Psoas muscle (tissue), 8 donors: ENCODE data around the gene RAB40B. TPM values are rescaled to one million over a fixed set of nuclear protein-coding genes. Genes with fewer than 3 reads are reported as not detected.

Experiments used
- ATAC-seq, 4 donors: fragments of 200-7000 bp; cut with Tn5 transposase; one replicate each; pipeline ENCODE4 v1.9.1; 2020; ENCODE audit warnings: moderate library complexity in 3 of 4, mild to moderate bottlenecking in 2 of 4
- DNase-seq, 2 donors: peaks; one replicate each; pipeline ENCODE4 v3.0.0-alpha.2; 2020
- H3K27ac ChIP-seq: fragments of 200-600 bp; one replicate; pipeline ENCODE4 v1.8.0; 2022
- H3K27me3 ChIP-seq, 3 donors: fragments of 200-600 bp in 1 of 3; one replicate each; pipeline versions ENCODE4 v1.6.1 to v1.8.0; 2013 to 2022; ENCODE audit warnings: low read length in 2 of 3, mild to moderate bottlenecking in 2 of 3, moderate library complexity in 1 of 3; ENCODE audit not compliant: insufficient read depth in 3 of 3
- H3K36me3 ChIP-seq, 2 donors: fragments of 200-600 bp in 1 of 2; one replicate each; pipeline versions ENCODE4 v1.6.1 to v1.8.0; 2013 to 2022; ENCODE audit warnings: low read depth in 1 of 2, mild to moderate bottlenecking in 1 of 2, moderate library complexity in 1 of 2; ENCODE audit not compliant: insufficient read depth in 1 of 2
- H3K4me1 ChIP-seq: fragments of 200-600 bp; one replicate; pipeline ENCODE4 v1.8.0; 2022
- H3K4me3 ChIP-seq: fragments of 200-600 bp; one replicate; pipeline ENCODE4 v1.8.0; 2022; ENCODE audit warnings: mild to moderate bottlenecking
- H3K9me3 ChIP-seq: fragments of 200-600 bp; one replicate; pipeline ENCODE4 v1.8.0; 2022
- WGBS, 3 donors: extraction: QIAGEN DNeasy Blood & Tissue Kit; methylation state at CpG; one replicate each; pipeline versions ENCODE4 v1.1.6 to v1.1.7; 2013; 5-methylcytosine and 5-hydroxymethylcytosine counted together
- intact Hi-C, 2 donors: fragments of 100-400 bp; cut with DNase I; formaldehyde crosslinking; loops; one replicate each; pipeline versions ENCODE4 v1.11.0 to v1.14.2; 2022
- polyA plus RNA-seq, 3 donors: library from polyadenylated mRNA; stranded (reverse); fragments of 200-250 nt; gene quantifications; one replicate each; pipeline ENCODE4 v1.2.3, GENCODE V29; 2013
- total RNA-seq, 4 donors: library from RNA; stranded (reverse); fragmentation: NEBNext Ultra II Directional in 2 of 4; extraction: Animal tissue kit (Norgen Biotek cat#: 25700) in 2 of 4; gene quantifications; one replicate each; pipeline versions ENCODE4 v1.2.1 to v1.2.4, GENCODE V29; 2021 to 2023
- TF ChIP-seq, protein P1 (sequence below): fragments of 200-600 bp; IDR thresholded peaks from one replicate; pipeline ENCODE4 v1.8.0; 2022; ENCODE audit warnings: antibody characterized with exemption
- donor health status: healthy with polysubstance abuse.
- donor health status: DM: no; HTN: no; CAD: no; lungs with moderate emphysema.
- donor health status: Bipolar disorder and iron deficiency.
- donor health status: healthy.
- donor health status: DM: yes; HTN: yes; CAD: no.
- donor health status: DM: no; HTN: no; CAD: no.
- donor health status: DM: no; HTN: no; CAD: no.
- donor health status: DM: yes; HTN: yes; CAD: no.

RAB40B gene
- total and polyA plus RNA-seq, 7 donors: 3.9 to 42.9 (median 19.4) TPM

DNA sequence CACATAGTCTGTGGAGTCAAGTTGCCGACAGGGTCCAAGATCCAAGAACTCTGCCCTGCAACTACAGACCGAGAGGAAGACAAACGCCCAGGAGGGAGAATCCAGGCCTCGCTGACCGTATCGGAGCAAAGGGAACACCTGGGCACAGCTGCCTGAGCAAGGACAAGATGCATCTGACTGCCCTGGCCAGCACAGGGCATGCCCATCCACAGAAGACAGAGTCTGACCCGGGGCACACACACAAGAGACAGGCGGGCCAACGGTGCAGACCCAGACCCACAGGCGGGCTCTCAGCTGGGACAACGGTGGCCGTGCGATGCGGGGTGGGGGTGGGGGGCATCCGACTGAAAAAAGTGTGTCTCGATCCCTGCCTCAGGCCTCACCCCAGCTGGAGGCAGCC lies 6.2 kb downstream of the RAB40B start:
- Histone ChIP-seq H3K27me3 (no peaks in the 10 kb centered on the region), H3K9me3 (peaks cover 12% of the 10 kb centered on the region), H3K4me3 (no peak overlapping the region), H3K4me1 (peaks cover 11% of the 10 kb centered on the region), H3K27ac (no peak overlapping the region), H3K36me3 (no peaks in the 10 kb centered on the region)
- DNase-seq (peak; percentile 0 to 31), ATAC-seq (no peak)
- TF ChIP-seq, protein P1, sequence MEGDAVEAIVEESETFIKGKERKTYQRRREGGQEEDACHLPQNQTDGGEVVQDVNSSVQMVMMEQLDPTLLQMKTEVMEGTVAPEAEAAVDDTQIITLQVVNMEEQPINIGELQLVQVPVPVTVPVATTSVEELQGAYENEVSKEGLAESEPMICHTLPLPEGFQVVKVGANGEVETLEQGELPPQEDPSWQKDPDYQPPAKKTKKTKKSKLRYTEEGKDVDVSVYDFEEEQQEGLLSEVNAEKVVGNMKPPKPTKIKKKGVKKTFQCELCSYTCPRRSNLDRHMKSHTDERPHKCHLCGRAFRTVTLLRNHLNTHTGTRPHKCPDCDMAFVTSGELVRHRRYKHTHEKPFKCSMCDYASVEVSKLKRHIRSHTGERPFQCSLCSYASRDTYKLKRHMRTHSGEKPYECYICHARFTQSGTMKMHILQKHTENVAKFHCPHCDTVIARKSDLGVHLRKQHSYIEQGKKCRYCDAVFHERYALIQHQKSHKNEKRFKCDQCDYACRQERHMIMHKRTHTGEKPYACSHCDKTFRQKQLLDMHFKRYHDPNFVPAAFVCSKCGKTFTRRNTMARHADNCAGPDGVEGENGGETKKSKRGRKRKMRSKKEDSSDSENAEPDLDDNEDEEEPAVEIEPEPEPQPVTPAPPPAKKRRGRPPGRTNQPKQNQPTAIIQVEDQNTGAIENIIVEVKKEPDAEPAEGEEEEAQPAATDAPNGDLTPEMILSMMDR: no peak
- intact Hi-C loops: no loop called here
- WGBS, 3 donors: 83 to 91% (median 90%) methylated on average over 14 to 16 of the region's 16 CpGs

DNA sequence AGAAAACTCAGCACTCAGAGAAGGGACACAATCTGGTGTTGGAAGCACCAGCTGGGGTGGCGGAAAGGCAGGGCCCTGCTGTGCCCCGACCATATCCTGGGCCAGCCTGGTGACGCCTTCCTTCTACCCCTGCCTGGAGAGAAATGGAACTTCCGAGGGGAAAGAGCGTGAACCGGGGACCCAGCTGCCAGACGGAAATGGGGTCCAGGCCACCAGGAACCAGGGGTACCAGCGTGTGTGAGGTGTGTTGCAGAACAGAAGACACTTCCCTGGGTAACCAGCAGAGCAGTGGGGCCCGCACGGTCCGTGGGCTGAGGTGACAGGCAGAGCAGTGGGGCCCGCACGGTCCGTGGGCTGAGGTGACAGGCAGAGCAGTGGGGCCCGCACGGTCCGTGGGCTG lies 6.8 kb downstream of the RAB40B start:
- ATAC-seq (no peak), DNase-seq (peak; percentile 2 to 30)
- no peaks in the 10 kb centered on the region for H3K27me3 ChIP-seq
- TF ChIP-seq, protein P1: no peak
- H3K27ac ChIP-seq: no peak overlapping the region
- 90 to 96% (median 96%) methylated on average over 11 to 14 of the region's 17 CpGs for WGBS, 3 donors
- H3K36me3 ChIP-seq: no peaks in the 10 kb centered on the region
- H3K9me3 ChIP-seq: peaks cover 12% of the 10 kb centered on the region
- H3K4me3 ChIP-seq: no peak overlapping the region
- H3K4me1 ChIP-seq: peaks cover 11% of the 10 kb centered on the region
- intact Hi-C loops: no loop called here

DNA sequence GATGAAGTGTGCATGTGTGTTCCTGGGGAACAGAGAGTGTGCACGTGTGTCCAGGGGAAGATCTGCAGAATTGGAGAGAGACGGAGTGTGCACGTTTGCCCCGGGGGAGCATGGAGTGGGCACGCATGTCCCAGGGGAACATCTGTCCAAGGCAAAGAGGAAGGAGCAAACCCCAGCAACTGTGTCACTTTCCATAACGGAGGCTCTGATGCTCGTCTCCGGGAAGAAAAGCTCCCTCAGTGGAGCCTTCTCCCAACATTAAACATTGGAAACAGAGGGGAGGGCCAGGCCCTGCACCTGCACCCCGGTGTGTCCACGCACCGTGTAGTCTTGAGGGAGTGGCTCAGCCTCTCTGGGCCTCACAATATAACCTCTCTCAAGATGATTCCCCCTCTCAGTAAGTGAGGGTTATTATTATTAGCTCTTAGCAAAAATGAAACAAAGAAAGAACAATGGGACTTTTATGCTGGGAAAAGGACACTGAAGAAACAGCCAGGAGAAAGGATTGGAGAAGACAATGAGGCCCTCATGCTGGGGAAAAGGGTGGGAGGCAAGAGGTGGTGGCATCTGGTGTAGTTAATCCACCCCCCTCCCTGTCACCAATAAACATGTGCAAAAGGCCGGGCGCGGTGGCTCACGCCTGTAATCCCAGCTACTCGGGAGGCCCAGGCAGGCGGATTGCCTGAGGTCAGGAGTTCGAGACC lies 7.6 kb downstream of the RAB40B start:
- peaks cover 12% of the 10 kb centered on the region for H3K9me3 ChIP-seq
- no peak for ATAC-seq
- peaks cover 15% of the 10 kb centered on the region for H3K4me1 ChIP-seq
- TF ChIP-seq, protein P1: no peak
- DNase-seq: peak; percentile 0 to 39
- WGBS, 3 donors: 67 to 79% (median 79%) methylated on average over 18 of the region's 18 CpGs
- H3K27ac ChIP-seq: no peak overlapping the region
- H3K27me3 ChIP-seq: no peaks in the 10 kb centered on the region
- intact Hi-C loops: no loop called here
- no peaks in the 10 kb centered on the region for H3K36me3 ChIP-seq
- no peak overlapping the region for H3K4me3 ChIP-seq

DNA sequence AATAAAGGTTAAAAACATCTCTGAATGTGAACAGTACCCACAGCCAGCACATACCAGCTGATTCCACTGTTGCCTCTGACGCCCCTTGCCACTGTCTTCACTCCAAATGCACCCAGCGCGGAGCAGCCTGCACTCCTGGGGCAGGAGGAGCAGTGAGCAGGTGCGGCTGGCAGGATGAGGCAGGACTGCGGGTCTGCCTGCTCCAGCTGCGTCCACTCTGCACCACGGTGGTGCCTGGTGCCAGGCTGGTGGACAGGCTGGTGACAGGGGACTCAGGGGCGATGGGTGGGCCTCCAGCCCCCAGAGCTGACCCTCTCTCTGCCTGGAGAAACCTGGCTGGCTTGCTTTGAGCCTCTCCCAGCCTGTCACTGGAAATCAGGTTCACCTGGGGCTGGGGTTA lies 9.4 kb downstream of the RAB40B start:
- intact Hi-C loops: no loop called here
- no peak overlapping the region for H3K27ac ChIP-seq
- ATAC-seq: no peak

More for the DNA sequence above, 9.4 kb downstream of the RAB40B start:
- 75 to 82% (median 82%) methylated on average over 8 of the region's 8 CpGs for WGBS, 3 donors
- peaks cover 22% of the 10 kb centered on the region for H3K4me1 ChIP-seq
- DNase-seq: peak; percentile 7 to 39
- TF ChIP-seq, protein P1: no peak
- H3K27me3 ChIP-seq: no peaks in the 10 kb centered on the region
- no peak overlapping the region for H3K4me3 ChIP-seq
- no peaks in the 10 kb centered on the region for H3K36me3 ChIP-seq
- H3K9me3 ChIP-seq: peaks cover under 1% of the 10 kb centered on the region
